GM21526 (cell line): ENCODE measurements around the gene MTMR12.
"Not testable (repeated sequence)": the region's sequence is repeated elsewhere in the genome, so short reads cannot be mapped to it uniquely, and the experiment has no call there.

Experiments
- ATAC-seq: cut with Tn5 transposase; IDR thresholded peaks from one replicate; pipeline ENCODE4 v1.9.1; 2021; ENCODE audit warnings: moderate library complexity; ENCODE audit not compliant: unreplicated experiment, low FRiP score

Gene MTMR12

DNA sequence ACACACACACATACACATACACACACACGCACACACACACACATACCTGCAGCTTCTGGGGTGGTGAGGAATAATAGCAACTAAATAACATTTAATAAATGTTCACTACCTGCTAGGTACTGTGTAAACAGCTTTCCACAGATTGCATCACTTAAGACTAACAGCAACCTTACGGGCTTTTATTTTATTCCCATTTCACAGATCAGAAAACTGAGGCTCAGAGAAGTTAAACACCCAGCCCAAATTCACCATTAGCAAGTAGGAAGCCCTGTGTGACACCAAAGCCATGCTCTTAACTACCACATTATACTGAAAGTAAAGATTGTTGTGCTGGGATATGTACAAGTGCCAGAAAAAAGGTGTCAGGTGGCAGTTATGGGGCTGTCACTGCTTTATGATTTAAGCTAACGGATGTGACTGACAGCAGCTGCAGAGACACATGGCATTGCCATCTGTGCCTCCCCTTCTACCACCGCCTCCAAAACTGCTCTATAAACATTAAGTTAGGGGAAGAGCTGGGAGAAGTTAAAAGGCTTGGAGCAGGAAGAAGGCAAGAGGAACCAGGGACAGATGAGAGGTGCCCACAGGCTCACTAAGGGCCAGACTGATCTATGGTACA lies 13.6 kb downstream of the MTMR12 start:
- no peak for ATAC-seq

DNA sequence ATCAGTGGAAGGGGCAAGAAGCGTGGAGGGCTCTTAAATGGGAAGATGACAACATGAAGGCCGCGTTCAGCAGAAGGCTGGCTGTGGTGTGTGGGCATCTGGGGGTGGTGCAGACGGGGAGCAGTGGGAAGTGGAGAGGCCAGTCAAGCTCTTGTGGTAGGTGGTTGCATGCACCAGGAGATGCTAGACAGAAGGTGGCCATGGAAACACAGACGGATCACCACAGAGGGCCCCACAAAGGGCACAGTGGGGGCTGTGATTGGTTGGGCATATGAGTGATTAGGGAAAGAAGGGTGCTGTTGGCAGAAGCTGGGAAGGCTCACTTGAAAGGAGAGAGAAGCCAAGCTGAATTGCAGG lies 14.7 kb downstream of the MTMR12 start:
- no peak for ATAC-seq

DNA sequence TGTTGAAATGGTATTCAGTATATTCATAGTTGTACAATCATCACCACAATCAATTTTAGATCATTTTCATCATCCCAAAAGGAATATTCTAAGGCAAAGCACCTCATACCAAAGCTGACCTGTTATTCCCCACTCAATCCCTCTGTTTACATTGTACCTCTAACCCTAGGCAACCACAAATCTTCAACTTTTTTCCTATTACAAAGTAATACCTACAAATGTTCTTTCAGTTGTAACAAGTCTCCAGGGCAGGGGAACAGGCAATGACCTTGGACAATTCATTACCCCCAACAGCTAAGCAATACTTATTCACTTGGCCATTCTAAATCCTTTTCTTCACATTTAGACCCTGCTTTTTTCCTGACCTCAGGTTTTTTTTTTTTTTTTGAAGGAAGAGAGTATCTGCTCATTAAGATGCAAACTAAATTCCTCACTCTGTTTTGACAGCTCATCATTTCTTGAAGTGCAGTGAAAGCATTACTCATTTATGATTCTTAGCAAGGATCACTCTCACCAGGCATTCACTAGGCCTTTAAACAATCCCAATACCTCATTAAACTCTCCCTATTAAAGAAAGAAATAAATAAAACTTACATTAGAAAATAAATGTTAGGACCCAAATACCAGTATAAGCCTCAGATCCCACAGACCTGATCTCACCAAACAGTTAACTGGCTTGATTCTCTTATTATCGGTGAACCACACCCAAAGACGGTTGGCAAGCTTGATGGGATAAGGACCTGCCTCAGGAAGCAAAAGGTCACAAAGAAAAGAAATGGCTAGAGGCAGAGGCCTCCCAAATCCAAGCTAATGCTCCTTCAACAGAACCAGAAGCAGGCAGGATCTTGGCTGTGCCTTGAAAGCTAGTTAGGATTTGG lies 15.3 kb downstream of the MTMR12 start:
- ATAC-seq: no peak

DNA sequence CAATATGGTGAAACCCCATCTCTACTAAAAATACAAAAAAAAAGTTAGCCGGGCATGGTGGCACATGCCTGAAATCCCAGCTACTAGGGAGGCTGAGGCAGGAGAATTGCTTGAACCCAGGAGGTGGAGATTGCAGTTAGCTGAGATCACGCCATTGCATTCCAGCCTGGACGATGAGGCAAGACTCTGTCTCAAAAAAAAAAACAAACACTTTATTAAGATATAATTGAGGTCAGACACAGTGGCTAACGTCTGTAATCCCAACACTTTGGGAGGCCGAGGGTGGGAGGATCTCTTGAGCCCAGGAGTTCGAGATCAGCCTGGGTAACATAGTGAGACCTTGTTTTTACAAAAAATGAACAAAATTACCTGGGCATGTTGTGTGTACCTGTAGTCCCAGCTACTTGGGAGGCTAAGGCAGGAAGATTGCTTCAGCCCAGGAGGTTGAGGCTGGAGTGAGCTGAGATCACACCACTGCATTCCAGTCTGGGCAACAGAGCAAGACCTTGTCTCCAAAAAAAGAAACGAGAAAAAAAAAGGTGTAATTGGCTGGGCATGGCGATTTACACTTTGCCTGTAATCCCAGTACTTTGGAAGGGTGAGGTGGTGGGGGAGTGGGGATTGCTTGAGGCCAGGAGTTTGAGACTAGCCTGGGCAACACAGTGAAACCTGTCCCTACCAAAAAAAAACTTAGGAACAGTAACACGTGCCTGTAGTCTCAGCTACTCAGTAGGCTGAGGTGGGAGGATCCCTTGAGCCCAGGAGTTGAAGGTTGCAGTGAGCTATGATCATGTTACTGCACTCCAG lies 16.6 kb downstream of the MTMR12 start:
- ATAC-seq: not testable (repeated sequence)

DNA sequence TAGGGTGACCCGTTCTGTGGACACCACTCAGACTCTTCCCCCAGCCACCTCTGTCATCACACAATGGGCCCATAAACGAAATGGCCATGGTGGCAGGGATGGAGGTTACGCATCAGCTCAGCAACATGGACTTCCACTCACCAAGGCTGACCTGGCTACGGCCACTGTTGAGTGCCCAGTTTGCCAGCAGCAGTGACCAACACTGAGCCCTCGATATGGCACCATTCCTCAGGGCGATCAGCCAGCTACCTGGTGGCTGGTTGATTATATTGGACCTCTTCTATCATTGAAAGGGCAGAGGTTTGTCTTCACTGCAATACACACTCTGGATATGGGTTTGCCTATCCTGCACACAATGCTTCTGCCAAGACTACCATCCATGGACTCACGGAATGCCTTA lies 21.1 kb downstream of the MTMR12 start:
- no peak for ATAC-seq

DNA sequence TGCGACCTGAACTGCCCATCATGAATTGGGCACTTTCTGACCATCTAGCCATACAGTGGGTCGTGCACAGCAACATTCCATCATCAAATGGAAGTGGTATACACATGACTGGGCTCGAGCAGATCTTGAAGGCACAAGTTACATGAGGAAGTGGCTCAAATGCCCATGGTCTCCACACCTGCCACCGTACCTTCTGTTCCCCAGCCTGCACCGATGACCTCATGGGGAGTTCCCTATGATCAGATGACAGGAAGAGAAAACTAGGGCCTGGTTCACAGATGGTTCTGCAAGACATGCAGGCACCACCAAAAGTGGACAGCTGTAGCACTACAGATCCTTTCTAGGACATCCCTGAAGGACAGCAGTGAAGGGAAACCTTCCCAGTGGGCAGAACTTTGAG lies 21.8 kb downstream of the MTMR12 start:
- ATAC-seq: no peak

DNA sequence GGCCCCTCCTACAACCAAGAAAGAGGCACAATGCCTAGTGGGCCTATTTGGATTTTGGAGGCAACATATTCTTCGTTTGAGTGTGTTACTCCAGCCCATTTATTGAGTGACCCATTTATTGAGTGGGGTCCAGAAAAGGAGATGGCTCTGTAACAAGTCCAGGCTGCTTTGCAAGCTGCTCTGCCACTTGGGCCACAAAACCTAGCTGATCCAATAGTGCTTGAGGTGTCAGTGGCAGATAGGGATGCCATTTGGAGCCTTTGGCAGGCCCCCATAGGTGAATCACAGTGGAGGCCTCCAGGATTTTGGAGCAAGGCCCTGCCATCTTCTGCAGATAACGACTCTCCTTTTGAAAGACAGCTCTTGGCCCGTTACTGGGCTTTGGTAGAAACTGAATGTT lies 22.2 kb downstream of the MTMR12 start:
- ATAC-seq: not testable (repeated sequence)

DNA sequence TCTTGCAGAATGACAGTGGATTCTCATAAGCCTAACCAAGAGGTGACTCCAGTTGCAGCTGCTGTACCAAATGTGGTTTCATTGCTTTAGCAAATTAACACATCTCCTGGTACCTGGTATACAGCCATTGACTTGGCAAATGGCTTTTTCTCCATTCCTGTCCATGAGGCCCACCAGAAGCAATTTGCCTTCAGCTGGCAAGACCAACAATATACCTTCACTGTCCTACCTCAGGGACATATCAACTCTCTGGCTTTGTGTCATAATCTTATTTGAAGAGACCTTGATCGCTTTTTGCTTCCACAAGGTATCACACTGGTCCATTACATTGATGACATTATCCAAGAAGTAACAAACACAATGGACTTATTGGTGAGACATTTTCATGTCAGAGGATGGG lies 22.8 kb downstream of the MTMR12 start:
- ATAC-seq: not testable (repeated sequence)

DNA sequence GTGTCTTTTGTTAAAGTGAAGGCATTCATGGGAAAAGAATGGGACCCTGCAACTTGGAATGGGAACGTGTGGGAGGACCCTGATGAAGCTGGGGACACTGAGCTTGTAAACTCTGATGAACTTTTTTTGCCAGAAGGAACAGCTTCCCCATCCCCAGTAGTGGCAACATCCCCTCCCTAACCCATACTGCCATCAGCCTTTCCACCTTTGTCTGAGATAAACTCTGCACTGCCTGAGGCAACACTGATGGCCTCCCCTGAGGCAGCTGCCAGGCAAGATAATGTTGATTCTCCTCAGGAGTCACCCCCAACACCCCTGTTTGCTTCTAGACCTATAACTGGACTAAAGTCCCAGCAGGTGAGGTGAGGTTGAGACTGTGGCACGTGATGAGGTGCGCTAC lies 24.6 kb downstream of the MTMR12 start:
- ATAC-seq: not testable (repeated sequence)

DNA sequence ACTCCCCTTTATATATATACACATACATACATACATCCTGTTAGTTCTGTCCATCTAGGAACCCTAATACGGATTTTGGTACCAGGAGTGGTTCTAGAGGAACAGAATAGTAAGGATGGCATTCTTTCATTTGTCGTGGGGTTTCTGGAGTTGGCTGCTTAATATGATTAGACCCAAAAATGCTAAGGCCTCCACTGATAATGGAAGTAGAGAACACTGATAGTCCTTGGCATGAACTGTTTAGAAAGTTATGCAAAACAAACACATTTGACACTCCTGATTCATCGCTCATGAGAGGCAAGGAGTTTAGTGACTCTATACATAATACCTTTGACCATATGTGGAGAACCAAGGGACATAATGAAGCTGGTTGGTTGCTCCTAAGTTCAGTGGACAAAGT lies 25.2 kb downstream of the MTMR12 start:
- not testable (repeated sequence) for ATAC-seq

DNA sequence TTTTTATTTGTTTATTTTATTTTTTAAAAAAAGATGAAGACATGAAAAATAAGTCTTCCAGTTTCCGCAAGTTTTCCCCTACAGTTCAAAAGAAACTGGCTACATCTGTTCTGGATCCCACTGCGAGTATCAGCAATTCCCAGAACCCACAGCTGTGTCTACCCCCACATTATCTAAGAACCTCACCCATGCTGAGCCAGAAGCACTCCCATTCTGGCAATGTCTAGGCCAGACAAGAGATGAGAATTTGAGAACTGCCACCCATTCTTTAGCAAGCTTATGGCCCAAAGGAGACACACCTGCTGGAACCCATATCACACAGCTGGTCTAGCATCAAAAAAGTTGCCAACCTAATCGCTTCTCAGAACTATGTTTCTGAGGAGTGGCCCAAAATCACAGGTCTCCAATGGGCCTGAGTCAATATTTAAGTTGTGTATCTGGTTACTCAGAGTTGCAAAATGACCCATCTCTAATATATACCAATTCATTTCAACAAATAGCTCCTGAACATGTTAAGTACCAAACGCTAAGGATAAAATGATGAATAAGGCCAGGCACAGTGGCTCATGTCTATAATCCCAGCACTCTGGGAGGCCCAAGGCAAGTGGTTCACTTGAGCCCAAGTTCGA lies 27.1 kb downstream of the MTMR12 start:
- no peak for ATAC-seq

DNA sequence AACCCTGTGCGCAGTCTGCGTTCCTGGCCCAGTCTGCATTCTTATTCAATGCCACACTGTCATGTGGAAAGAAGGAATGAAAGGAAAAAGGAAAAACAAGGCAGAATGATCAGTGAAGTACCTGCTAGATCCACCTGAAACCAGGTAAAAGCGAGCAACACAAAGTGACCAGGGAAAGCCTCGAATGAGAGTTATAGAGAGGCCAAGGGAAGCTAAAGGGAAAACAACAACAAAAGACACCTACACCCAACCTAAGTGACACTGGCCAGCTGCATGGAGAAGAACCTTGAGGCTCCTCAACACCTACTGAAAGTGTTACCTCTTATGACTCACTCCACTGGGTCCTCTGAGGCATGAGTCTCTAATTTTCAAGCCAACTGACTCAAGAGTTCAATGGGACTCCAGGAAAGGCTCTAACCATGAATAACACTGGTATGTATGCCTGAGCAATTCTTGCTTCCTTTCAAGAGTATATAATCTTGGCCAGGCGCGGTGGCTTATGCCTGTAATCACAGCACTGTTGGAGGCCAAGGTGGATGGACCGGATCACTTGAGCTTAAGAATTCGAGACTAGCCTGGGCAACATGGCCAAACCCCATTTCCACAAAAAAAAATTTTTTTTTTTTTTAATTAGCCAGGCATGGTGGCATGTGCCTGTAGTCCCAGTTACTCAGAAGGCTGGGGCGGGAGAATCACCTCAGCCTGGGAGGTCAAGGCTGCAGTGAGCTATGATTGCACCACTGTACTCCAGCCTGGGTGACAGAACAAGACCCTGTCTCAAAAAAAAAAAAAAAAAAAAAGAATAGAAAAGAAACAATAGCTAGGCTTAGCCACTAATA lies 29.0 kb downstream of the MTMR12 start:
- ATAC-seq: peak; percentile 66

DNA sequence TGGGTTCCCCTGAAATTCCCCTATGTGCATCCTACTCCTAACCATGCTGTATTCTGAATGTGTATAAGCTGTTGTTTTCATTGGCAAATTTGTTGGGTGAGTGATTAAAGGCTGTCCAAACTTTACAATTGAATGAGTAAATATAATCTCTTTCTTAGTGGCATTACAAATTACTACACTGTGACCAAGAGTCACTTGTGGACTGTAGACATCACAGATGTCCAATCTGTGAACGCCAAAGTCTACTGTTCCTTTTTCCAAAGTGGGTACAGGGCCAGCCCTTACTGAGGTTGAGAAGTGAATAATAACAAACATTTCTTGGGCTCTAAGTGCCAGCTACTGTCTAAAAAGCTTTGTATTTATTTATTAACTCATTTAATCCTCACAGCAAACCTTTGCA lies 29.7 kb downstream of the MTMR12 start:
- ATAC-seq: no peak

DNA sequence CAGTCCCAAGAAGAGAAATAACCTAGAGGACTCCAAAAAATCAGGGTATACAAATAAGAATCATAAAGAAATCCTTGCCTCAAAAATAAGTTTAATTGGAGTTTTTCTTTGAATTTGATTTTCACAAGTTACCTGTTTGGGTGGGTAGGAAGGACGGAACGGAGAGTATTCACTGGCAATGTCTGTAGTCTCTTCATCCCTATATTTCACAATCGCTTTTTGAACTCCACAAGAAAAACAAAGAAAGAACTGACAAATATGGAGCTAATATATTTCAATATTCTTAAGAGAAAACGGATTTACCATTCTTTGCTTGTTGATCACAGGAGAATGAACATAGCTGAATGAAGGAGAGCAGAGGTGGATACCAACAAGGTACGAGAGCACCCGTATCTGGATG lies 30.1 kb downstream of the MTMR12 start:
- no peak for ATAC-seq

DNA sequence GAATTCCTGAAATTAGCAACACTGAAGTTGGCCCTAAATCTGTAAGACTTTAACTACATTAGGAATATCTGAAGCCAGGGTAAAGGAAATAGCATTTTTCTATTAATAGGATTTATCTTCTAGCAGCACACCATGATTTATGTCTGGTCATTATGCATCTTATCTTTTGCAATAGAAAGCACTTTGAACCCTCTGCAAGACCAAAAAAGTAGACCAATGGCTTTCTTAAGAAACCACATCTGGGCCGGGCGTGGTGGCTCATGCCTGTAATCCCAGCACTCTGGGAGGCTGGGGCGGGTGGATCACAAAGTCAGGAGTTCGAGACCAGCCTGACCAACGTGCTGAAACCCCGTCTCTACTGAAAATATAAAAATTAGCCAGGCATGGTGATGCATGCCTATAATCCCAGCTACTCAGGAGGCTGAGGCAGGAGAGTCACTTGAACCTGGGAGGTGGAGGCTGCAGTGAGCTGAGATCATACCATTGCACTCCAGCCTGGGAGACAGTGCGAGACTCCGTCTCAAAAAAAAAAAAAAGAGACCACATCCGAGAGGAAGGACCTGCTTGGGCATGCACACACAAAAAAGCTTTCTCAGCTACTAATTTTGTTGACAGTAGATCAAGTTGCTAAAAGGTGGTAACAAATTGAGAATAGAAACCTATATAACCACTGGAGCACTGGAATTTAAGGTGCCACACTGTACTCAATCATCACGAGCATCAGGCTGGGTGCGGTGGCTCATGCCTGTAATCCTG lies 31.2 kb downstream of the MTMR12 start:
- not testable (repeated sequence) for ATAC-seq

DNA sequence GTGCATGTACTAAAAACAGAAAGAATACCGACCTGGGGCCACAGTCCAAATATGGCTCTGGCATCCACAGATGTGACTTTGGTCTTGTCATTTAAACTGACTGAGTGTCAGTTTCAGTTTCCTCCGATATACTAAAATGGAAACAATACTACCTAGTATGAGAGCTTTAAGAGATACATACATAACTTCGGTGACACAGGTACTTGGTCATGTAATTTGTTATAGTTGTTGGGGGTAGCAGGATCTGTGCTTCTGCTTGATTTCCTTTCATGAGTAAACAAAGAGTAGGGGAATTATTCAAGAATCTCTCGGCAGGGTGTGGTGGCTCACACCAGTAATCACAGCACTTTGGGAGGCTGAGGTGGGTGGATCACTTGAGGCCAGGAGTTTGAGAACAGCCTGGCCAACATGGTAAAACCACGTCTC lies 32.1 kb downstream of the MTMR12 start:
- ATAC-seq: peak; percentile 85

DNA sequence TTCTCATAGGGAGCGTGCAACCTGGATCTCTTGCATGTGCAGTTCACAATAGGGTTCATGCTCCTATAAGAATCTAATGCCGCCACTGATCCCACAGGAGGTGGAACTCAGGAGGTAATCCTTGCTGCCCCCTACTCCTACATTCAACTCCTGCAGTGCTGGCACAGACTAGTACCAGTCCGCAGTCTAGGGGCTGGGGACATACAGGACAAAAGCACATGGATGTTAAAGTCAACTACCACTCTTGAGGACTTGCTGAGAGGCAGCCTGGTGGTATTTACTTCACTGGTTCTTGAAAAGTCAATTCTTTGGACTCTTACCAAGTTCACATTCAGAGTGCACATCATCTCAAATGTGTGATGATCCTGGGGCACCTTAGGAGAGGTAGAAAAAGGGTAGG lies 33.0 kb downstream of the MTMR12 start:
- ATAC-seq: no peak

DNA sequence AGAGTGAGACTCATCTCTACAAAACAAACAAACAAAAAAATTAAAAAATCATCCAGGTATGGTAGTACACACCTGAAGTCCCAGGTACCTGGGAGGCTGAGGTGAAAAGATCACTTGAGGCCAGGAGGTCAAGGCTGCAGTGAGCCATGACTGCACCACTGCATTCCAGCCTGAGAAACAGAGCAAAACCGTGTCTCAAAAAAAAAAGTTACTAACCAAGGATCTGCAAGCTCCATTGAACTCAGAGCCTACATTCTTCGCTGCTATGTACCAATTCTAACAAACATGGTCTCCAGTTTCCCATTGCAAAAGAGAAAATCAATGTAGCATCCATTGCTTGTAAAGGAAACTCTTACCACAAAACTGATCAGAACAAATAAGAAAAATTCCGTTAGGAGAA lies 33.5 kb downstream of the MTMR12 start:
- no peak for ATAC-seq

DNA sequence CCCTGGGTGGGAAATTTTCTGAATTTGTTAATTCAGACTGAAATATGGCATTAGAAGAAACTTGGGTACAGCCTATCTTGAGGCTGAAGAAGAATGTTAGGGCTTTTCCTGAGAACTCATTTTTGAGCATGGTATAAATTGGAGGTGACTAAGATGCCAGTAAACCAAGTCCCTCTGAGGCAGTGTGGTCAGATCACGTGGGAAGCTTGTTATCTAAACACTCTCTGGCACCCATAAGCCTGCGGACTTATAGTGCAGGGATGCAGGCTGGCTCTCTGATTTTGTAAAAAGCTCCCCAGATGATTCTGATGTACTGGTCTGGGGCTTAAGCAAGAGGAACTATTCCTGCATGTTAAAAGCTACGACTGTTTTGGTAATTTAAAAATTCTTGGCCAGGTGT lies 34.3 kb downstream of the MTMR12 start:
- ATAC-seq: no peak
